T-helper 2 cell treated with Interferon-gamma antibody and Interleukin-4, amounts not matched to agents 5 μg/mL and 100 μg/mL, for 36 hours (primary cell): Measurements from ENCODE around the gene FKBP7.
"Not testable (repeated sequence)": the region's sequence is repeated elsewhere in the genome, so short reads cannot be mapped to it uniquely, and the experiment has no call there.

Source experiments
- DNase-seq: peaks from one replicate; pipeline ENCODE4 v3.0.0; 2021; ENCODE audit warnings: low spot score
- H3K27ac Mint-ChIP-seq: one replicate; pipeline ENCODE4 v1.8.0; 2021; ENCODE audit warnings: mild to moderate bottlenecking, mixed read lengths
- H3K27me3 Mint-ChIP-seq: one replicate; pipeline ENCODE4 v1.8.0; 2021; ENCODE audit warnings: low read depth, mixed read lengths
- H3K36me3 Mint-ChIP-seq: one replicate; pipeline ENCODE4 v1.8.0; 2021; ENCODE audit warnings: low read depth, mixed read lengths
- H3K4me1 Mint-ChIP-seq: one replicate; pipeline ENCODE4 v1.8.0; 2021; ENCODE audit warnings: low read depth, mixed read lengths
- H3K4me3 Mint-ChIP-seq: one replicate; pipeline ENCODE4 v1.8.0; 2022; ENCODE audit warnings: mild to moderate bottlenecking, moderate library complexity, mixed read lengths
- H3K9me3 Mint-ChIP-seq: one replicate; pipeline ENCODE4 v1.8.0; 2021; ENCODE audit warnings: mixed read lengths

Gene FKBP7

GRCh38 chr2:178450524-178450773, 28.0 kb downstream of the FKBP7 start:
- Mint-ChIP-seq H3K27ac (peak overlapping the region; percentile 92), H3K27me3 (peaks cover 4% of the 10 kb centered on the region), H3K4me3 (peak overlapping the region; percentile 84), H3K4me1 (peaks cover 26% of the 10 kb centered on the region), H3K9me3 (no peaks in the 10 kb centered on the region), H3K36me3 (peaks cover 24% of the 10 kb centered on the region)
- no peak for DNase-seq

DNA sequence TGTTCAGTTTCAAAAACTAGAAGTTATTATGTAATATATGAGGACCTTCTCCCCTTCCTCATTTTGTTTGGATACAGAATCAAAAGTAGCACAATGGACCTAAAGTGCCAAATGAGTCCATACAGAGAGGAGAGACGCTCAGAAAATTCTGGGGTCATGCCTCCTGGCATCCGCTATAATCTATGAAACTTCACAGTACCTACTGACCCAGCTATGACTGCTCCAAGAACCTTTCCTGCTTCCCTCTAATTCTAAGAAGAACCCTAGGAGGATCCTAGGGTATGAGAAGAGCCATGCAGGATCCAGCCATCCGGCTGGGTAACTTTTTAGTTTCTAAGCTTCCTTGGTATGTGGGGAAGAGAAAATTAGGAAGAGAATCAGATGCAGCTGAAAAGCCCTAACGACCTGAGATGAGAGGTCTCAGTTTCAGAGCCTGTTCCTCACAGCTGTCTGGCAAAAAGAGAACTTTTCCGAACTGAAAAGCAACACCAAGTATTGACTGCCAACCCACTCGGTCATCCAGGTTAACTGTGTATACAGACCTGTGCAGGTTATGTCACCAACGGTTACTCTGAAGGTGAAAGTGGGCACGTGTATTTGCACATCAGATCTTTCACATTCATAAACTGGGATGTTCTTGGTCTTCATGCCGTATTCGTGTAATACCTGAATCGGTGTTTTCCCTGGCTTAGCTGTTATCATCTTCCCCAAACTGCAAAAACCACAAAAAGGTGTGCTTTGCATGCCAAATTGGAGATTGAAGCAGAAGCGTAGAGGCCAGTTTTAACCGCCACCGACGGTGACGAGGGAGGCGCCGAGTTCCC, 28.5 kb downstream of the FKBP7 start:
- H3K27ac Mint-ChIP-seq: peak overlapping the region; percentile 92
- H3K36me3 Mint-ChIP-seq: peaks cover 29% of the 10 kb centered on the region
- H3K27me3 Mint-ChIP-seq: peaks cover 4% of the 10 kb centered on the region
- H3K4me3 Mint-ChIP-seq: peak overlapping the region; percentile 84
- DNase-seq: no peak
- H3K9me3 Mint-ChIP-seq: no peaks in the 10 kb centered on the region
- peaks cover 27% of the 10 kb centered on the region for H3K4me1 Mint-ChIP-seq

DNA sequence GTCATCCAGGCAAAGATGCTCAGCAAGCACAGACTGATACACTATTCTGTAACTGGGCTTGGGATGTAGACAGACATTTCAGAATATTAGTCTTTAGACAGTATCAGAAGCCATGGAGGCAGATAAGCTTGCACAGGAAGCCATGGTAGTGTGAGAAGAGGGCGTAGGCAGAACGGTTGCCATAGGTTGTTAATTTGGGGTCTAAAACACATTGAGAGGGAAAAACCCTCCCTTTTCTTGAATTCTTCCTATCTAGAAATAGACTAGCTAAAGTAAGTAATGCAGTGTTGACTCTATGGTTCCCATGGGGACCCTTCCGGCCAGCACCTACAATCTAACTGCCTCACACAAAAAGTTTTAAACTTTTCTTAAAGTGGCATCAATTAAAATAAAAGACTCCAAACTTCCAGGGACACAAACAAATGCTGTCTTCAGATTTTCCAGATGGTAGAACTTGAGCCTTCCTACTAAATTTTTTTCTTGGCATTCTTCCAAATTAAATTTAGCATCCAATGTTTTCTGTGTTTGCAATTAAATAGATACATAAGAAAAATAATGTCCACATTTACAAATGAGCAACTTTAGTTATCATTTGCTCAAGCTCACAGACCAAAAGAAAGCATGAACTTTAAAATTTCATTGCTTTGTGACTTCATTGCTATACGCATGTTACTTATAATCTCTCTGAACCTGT, 29.3 kb downstream of the FKBP7 start:
- Mint-ChIP-seq H3K9me3 (no peaks in the 10 kb centered on the region), H3K36me3 (peaks cover 34% of the 10 kb centered on the region), H3K4me3 (peak overlapping the region; percentile 84), H3K27ac (peak overlapping the region; percentile 60), H3K27me3 (peaks cover 2% of the 10 kb centered on the region), H3K4me1 (peaks cover 28% of the 10 kb centered on the region)
- DNase-seq: no peak

DNA sequence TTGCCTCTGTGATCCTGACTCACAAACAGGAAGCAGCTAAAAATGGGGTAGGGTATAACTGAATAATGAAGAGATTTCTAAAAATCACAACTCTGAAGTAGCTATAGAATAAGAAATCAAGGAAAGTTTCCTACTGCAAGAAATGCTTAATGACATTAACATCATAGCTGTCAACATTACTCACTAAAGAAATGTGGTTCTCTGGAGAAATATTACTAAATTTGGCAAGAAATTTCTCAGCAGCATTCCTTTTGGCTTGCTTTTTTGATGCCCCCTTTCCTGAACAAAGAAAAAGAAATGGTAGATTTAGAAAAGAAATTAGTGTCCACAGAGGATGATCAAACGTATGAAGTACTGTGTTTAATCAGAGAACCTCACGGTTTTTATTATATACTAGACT, 37.0 kb downstream of the FKBP7 start:
- Mint-ChIP-seq H3K4me3 (no peak overlapping the region), H3K4me1 (peaks cover 5% of the 10 kb centered on the region), H3K9me3 (no peaks in the 10 kb centered on the region), H3K27ac (no peak overlapping the region), H3K36me3 (peaks cover 46% of the 10 kb centered on the region), H3K27me3 (no peaks in the 10 kb centered on the region)
- no peak for DNase-seq

- Mint-ChIP-seq H3K36me3 (peaks cover 53% of the 10 kb centered on the region), H3K4me1 (peaks cover 3% of the 10 kb centered on the region), H3K4me3 (no peak overlapping the region), H3K27ac (no peak overlapping the region), H3K9me3 (no peaks in the 10 kb centered on the region), H3K27me3 (no peaks in the 10 kb centered on the region)
- DNase-seq: no peak
Measured at GRCh38 chr2:178436662-178437061, 41.7 kb downstream of the FKBP7 start.

DNA sequence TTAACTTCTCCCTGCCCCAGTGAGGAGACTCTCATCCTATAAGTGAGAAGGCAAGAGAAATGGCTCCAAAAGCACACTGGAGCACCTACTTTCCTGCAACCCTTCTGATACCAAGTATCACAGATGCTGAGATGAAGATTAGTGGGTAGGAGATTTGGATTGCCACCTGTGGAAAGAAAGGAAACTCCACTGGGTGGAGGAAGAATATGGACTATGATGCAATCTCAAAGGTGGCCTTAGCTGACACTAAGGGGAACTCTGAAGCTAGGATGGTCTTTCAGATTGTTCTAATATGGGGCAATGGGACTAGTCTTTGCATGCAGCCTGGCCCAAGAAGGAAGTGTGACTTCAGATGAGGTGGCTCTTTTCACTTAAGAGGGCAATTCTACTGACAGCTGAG, 49.1 kb downstream of the FKBP7 start:
- Mint-ChIP-seq H3K4me1 (peaks cover 7% of the 10 kb centered on the region), H3K27me3 (no peaks in the 10 kb centered on the region), H3K9me3 (peaks cover 20% of the 10 kb centered on the region), H3K36me3 (peaks cover 66% of the 10 kb centered on the region), H3K4me3 (no peak overlapping the region), H3K27ac (no peak overlapping the region)
- DNase-seq: no peak

GRCh38 chr2:178428396-178428806, 50.0 kb downstream of the FKBP7 start:
- Mint-ChIP-seq H3K27ac (no peak overlapping the region), H3K4me1 (peaks cover 10% of the 10 kb centered on the region), H3K9me3 (peaks cover 21% of the 10 kb centered on the region), H3K27me3 (no peaks in the 10 kb centered on the region), H3K36me3 (peaks cover 66% of the 10 kb centered on the region), H3K4me3 (no peak overlapping the region)
- no peak for DNase-seq

- H3K9me3 Mint-ChIP-seq: peaks cover 21% of the 10 kb centered on the region
- no peaks in the 10 kb centered on the region for H3K27me3 Mint-ChIP-seq
- no peak overlapping the region for H3K27ac Mint-ChIP-seq
- H3K36me3 Mint-ChIP-seq: peaks cover 66% of the 10 kb centered on the region
- H3K4me3 Mint-ChIP-seq: no peak overlapping the region
- peaks cover 10% of the 10 kb centered on the region for H3K4me1 Mint-ChIP-seq
- no peak for DNase-seq
Measured at GRCh38 chr2:178427458-178427857, 50.9 kb downstream of the FKBP7 start.

DNA sequence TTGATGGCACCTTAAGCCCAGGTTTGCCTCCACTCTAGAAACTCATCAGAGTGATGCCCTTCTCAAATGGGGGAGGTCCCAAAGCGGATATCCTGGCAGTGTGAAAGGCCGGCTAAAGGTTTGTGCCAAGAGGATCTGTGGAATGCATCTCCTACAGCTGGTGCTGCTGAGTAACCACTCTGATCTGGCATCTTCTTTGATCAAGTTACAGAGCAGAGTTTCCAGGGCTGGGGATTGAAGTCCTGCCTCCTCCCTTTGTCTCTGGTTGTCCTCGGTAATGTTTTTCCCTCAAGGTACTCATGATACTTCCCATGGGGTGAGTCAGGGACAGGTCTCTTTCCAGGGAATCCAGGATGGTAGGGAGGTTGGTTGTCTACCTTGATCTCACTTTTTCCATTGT, 52.0 kb downstream of the FKBP7 start:
- H3K9me3 Mint-ChIP-seq: peaks cover 21% of the 10 kb centered on the region
- H3K27me3 Mint-ChIP-seq: no peaks in the 10 kb centered on the region
- no peak overlapping the region for H3K27ac Mint-ChIP-seq
- peaks cover 59% of the 10 kb centered on the region for H3K36me3 Mint-ChIP-seq
- H3K4me1 Mint-ChIP-seq: peaks cover 10% of the 10 kb centered on the region
- no peak for DNase-seq
- no peak overlapping the region for H3K4me3 Mint-ChIP-seq

DNA sequence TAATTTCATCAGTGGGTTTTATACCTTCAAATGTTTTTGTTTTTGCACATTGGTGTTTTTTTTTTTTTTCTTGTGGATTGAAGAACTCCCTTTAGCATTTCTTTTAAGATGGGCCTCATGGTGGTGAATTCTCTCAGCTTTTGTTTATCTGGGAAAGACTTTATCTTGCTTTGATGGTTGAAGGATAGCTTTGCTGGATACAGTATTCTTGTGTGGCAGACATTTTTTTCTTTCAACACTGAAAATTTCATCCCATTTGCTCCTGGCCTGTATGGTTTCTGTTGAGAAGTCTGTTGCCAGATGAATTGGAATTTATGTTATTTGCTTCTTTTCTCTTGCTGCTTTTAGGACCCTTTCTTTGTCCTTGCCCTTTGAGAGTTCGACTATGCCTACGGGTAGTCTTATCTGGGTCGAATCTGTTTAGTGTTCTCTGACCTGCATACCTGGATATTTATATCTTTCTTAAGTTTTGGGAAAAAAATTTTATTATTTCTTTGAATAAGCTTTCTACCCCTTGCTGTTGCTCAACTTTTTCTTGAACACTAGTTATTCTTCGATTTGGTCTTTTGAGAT, 53.1 kb downstream of the FKBP7 start:
- Mint-ChIP-seq H3K9me3 (peaks cover 21% of the 10 kb centered on the region), H3K36me3 (peaks cover 51% of the 10 kb centered on the region), H3K27ac (no peak overlapping the region), H3K27me3 (no peaks in the 10 kb centered on the region), H3K4me3 (no peak overlapping the region), H3K4me1 (peaks cover 14% of the 10 kb centered on the region)
- DNase-seq: no peak

DNA sequence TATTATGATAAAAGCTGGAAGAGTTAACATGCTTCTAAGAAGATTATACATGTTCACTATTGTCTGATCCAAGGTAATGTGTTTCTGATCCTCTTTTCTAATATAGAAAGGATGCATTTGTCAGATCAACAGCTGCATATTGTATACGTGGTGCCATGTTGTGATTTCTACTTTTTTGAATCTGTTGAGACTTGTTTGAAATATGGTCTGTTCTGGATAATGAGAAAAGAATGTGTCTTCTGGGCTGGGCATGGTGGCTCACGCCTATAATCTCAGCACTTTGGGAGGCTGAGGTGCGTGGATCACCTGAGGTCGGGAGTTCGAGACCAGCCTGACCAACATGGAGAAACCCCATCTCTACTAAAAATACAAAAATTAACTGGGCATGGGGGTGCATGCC, 54.7 kb downstream of the FKBP7 start:
- H3K27ac Mint-ChIP-seq, H3K4me3 Mint-ChIP-seq, H3K27me3 Mint-ChIP-seq, DNase-seq: not testable (repeated sequence)
- peaks cover 25% of the 10 kb centered on the region for H3K4me1 Mint-ChIP-seq
- H3K36me3 Mint-ChIP-seq: peaks cover 44% of the 10 kb centered on the region
- H3K9me3 Mint-ChIP-seq: peaks cover 21% of the 10 kb centered on the region

DNA sequence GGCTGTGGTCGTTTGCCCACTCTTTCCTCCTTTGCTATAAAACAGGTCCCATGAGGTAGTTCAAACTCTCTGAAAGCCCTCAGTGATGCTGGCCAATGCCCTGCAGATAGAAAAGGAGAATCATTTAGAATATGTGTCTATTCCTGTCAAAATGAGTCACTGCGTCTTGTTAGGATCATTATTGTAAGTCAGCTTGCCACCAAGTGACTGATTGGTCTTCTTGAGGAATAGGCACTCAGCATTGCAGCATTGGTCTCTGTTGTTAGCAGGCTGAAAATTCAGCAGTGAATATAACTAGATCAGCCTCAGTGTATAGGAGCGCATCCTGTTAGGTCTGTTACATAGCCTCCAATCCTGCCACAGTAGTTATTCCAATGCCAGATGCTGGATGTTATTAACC, 56.3 kb downstream of the FKBP7 start:
- H3K36me3 Mint-ChIP-seq: peaks cover 36% of the 10 kb centered on the region
- DNase-seq: no peak
- peaks cover 34% of the 10 kb centered on the region for H3K4me1 Mint-ChIP-seq
- H3K27me3 Mint-ChIP-seq: no peaks in the 10 kb centered on the region
- H3K9me3 Mint-ChIP-seq: peaks cover 21% of the 10 kb centered on the region
- no peak overlapping the region for H3K27ac Mint-ChIP-seq
- H3K4me3 Mint-ChIP-seq: no peak overlapping the region

- no peak overlapping the region for H3K4me3 Mint-ChIP-seq
- H3K36me3 Mint-ChIP-seq: peaks cover 27% of the 10 kb centered on the region
- DNase-seq: no peak
- peaks cover 13% of the 10 kb centered on the region for H3K9me3 Mint-ChIP-seq
- H3K4me1 Mint-ChIP-seq: peaks cover 41% of the 10 kb centered on the region
- H3K27me3 Mint-ChIP-seq: no peaks in the 10 kb centered on the region
- no peak overlapping the region for H3K27ac Mint-ChIP-seq
Measured at GRCh38 chr2:178420463-178420999, 57.9 kb downstream of the FKBP7 start.

GRCh38 chr2:178419123-178419522, 59.3 kb downstream of the FKBP7 start:
- Mint-ChIP-seq H3K4me3 (no peak overlapping the region), H3K4me1 (peaks cover 46% of the 10 kb centered on the region), H3K9me3 (no peaks in the 10 kb centered on the region), H3K36me3 (peaks cover 18% of the 10 kb centered on the region), H3K27me3 (no peaks in the 10 kb centered on the region), H3K27ac (no peak overlapping the region)
- no peak for DNase-seq
